Naive thymus-derived CD4-positive, alpha-beta T cell (primary cell): ENCODE data around the gene SOX3. TPM values are rescaled to one million over a fixed set of nuclear protein-coding genes. Genes with fewer than 3 reads are reported as not detected.

Experiments
- ATAC-seq: fragments of 150-1000 bp; cut with Tn5 transposase; 2 replicates; pipeline ENCODE4 v1.10.0; 2021; ENCODE audit warnings: mild to moderate bottlenecking, moderate library complexity
- CTCF ChIA-PET: fragments of 350-600 bp; sonication (Branson Sonifier 250); formaldehyde crosslinking; loops from one replicate; lab custom pipeline; 2021; ENCODE audit warnings: antibody characterized with exemption; lab: Charles Lee
- POLR2A ChIA-PET: fragments of 350-600 bp; sonication (Branson Sonifier 250); formaldehyde crosslinking; loops from one replicate; lab custom pipeline; 2021; ENCODE audit warnings: antibody characterized with exemption, inconsistent platforms; lab: Charles Lee
- DNase-seq, 9 donors: peaks; one replicate each; pipeline versions ENCODE4 v3.0.0 to v3.0.0-alpha.2; 2020 to 2022; ENCODE audit warnings: mixed read lengths in 1 of 9
- H3K27ac ChIP-seq: one replicate; pipeline ENCODE4 v1.7.0; 2013; ENCODE audit warnings: mild to moderate bottlenecking, low read depth, low read length, moderate library complexity
- H3K27me3 ChIP-seq, 2 donors: one replicate each; pipeline ENCODE4 v1.7.0; 2013; ENCODE audit warnings: low read length in 2 of 2, mild to moderate bottlenecking in 2 of 2, moderate library complexity in 2 of 2; ENCODE audit not compliant: control insufficient read depth in 2 of 2, insufficient read depth in 2 of 2
- H3K36me3 ChIP-seq, 3 experiments: 1 replicate in 2 of 3; 2 replicates in 1 of 3; pipeline ENCODE4 v1.7.0; 2013; ENCODE audit warnings: low read length in 3 of 3, mild to moderate bottlenecking in 3 of 3, moderate library complexity in 1 of 3; ENCODE audit not compliant: insufficient read depth in 3 of 3, control insufficient read depth in 2 of 3
- H3K4me1 ChIP-seq, 2 donors: one replicate each; pipeline ENCODE4 v1.7.0; 2013; ENCODE audit warnings: low read length in 2 of 2, mild to moderate bottlenecking in 2 of 2, moderate library complexity in 1 of 2; ENCODE audit not compliant: control insufficient read depth in 2 of 2, insufficient read depth in 2 of 2
- H3K4me3 ChIP-seq: 2 replicates; pipeline ENCODE4 v1.7.0; 2013; ENCODE audit warnings: mild to moderate bottlenecking, low read length
- H3K9me3 ChIP-seq, 3 experiments: 1 replicate in 2 of 3; 2 replicates in 1 of 3; pipeline ENCODE4 v1.7.0; 2013; ENCODE audit warnings: low read length in 3 of 3; ENCODE audit not compliant: control insufficient read depth in 2 of 3
- H3K27ac Mint-ChIP-seq, 9 donors: one replicate each; pipeline ENCODE4 v1.8.0; 2020 to 2022; ENCODE audit warnings: mixed read lengths in 9 of 9, mild to moderate bottlenecking in 8 of 9, moderate library complexity in 5 of 9, inconsistent platforms in 2 of 9
- H3K27me3 Mint-ChIP-seq, 5 donors: one replicate each; pipeline ENCODE4 v1.8.0; 2021 to 2022; ENCODE audit warnings: mixed read lengths in 5 of 5, mild to moderate bottlenecking in 1 of 5
- H3K36me3 Mint-ChIP-seq, 5 donors: one replicate each; pipeline ENCODE4 v1.8.0; 2020 to 2022; ENCODE audit warnings: mixed read lengths in 5 of 5, mild to moderate bottlenecking in 3 of 5, inconsistent platforms in 1 of 5
- H3K4me1 Mint-ChIP-seq, 7 donors: one replicate each; pipeline ENCODE4 v1.8.0; 2020 to 2022; ENCODE audit warnings: mixed read lengths in 7 of 7, mild to moderate bottlenecking in 3 of 7, inconsistent platforms in 1 of 7
- H3K4me3 Mint-ChIP-seq, 10 donors: one replicate each; pipeline ENCODE4 v1.8.0; 2020 to 2022; ENCODE audit warnings: mild to moderate bottlenecking in 10 of 10, mixed read lengths in 10 of 10, moderate library complexity in 6 of 10, inconsistent platforms in 2 of 10
- H3K9me3 Mint-ChIP-seq, 11 donors: one replicate each; pipeline ENCODE4 v1.8.0; 2020 to 2022; ENCODE audit warnings: mixed read lengths in 11 of 11, mild to moderate bottlenecking in 4 of 11, inconsistent platforms in 1 of 11, moderate library complexity in 1 of 11
- intact Hi-C, 2 donors: fragments of 100-400 bp; cut with micrococcal nuclease; formaldehyde crosslinking; loops; one replicate each; pipeline ENCODE4 v1.15.1; 2023
- polyA plus RNA-seq, 2 donors: library from polyadenylated mRNA; unstranded; fragments of 300-500 nt; fragmentation: Illumina TruSeq; gene quantifications; one replicate each; pipeline ENCODE4 v1.2.3, GENCODE V29; 2021
- total RNA-seq, 6 experiments: library from RNA in 5 of 6; stranded (reverse) in 5 of 6; gene quantifications; 1 replicate in 5 of 6; 2 replicates in 1 of 6; pipeline ENCODE4 v1.2.3 and lab custom pipeline; 2021 to 2026

Gene SOX3
- total and polyA plus RNA-seq, 7 experiments from 2014 or later = not detected

DNA sequence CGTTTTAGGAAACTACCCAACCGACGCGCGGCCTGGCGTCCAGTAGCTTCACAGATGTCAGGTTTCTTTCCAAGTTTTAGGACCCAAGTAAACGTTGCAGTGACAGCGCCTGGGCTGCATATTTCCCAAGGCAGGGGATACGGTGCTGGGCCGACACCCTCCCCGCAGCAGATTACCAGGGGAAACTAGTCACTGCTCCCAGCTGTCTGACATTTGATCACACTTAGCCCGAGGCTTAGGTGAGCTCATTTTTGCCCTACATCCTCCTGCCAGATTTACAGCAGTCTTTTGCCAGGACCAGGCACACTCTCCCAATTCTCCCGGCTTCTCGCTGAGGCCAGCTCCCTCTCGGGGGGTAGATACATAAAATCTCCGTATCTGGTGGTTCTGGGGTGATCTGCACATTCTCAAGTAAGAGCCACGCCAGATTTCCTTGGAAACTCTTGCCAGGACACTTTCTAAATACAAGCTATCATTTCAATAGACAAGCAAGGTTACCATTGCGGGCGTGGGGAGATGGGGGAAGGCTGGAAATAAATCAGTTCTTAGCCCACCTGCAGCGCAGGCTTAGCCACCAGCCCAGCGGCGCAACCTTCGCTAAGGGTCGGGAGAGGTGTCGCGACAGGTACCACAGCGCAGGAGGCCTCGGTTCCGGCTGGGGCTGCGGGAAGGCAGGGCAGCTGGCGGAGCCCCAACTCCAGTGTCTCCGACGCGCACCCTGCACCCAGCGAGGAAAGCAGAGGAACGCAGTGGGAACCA, 2.5 kb upstream of the SOX3 start:
- CTCF ChIA-PET = no interaction called here
- Mint-ChIP-seq H3K27me3 (peaks cover 16 to 67% (median 41%) of the 10 kb centered on the region in 5 donors), H3K9me3 (peaks cover 0 to 3% (median 0%) of the 10 kb centered on the region in 11 donors), H3K4me3 (peak overlapping the region in 2 of 10 donors; percentile 9 to 16), H3K4me1 (peaks cover 0 to 14% (median 2%) of the 10 kb centered on the region in 7 donors), H3K36me3 (no peaks in the 10 kb centered on the region), H3K27ac (peak overlapping the region in 1 of 9 donors; percentile 13)
- DNase-seq (no peak), ATAC-seq (no peak)
- no peak overlapping the region for H3K4me3 ChIP-seq
- no peaks in the 10 kb centered on the region for H3K4me1 ChIP-seq
- intact Hi-C loops = no loop called here
- H3K27me3 ChIP-seq = no peaks in the 10 kb centered on the region
- POLR2A ChIA-PET = no interaction called here
- H3K27ac ChIP-seq = no peak overlapping the region
- H3K36me3 ChIP-seq = no peaks in the 10 kb centered on the region
- no peaks in the 10 kb centered on the region for H3K9me3 ChIP-seq

DNA sequence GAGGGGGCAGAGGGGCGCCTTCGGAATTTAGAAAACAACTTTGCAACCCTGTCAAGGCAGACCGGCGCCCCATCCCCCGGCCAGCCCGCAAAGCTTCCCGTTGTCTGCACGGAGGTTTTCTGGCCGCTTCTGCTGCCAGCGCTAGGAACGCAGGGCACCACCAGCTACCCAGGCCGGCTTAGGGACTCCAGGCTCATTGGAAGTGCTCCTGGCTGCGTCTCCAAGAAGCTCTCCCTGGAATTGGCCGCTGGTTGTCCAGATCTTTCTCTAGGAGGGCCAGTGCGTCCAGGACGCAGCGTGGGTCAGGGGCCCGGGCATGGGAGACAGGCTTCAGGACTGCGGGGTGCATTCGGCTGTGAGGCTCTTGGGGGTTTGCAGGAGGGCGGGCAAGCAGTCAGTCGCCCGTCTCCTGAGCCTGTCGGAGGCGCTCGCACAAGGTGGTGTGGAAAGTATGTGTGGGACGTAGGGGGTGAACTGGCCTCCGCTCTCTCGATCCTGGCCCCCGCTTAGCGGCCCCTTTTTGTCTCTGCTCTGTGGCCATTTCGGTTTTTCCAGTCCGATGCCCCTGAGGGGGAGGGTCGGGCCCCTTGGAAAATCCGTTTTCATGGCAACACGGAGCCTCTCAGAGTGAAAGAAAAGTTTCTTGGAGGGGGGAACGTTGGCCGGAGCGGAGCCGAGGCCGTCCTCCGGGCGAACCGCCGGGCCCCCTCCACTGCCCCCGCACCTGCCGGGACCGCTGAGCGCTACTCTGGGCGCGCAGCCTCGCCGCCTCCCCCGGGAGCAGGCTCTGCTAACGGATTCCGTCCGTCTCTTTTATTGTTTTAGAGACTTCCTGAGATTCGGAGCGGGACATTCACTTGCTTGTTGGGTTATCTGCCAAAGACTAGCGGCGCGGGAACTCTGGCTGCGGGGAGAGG, 810 bp upstream of the SOX3 start:
- Histone ChIP-seq H3K9me3 (no peaks in the 10 kb centered on the region), H3K4me1 (no peaks in the 10 kb centered on the region), H3K27me3 (no peaks in the 10 kb centered on the region), H3K4me3 (no peak overlapping the region), H3K27ac (no peak overlapping the region), H3K36me3 (no peaks in the 10 kb centered on the region)
- peaks cover 13 to 76% (median 47%) of the 10 kb centered on the region in 5 donors for H3K27me3 Mint-ChIP-seq
- ChIA-PET POLR2A (no interaction called here), CTCF (no interaction called here)
- peaks cover 0 to 12% (median 0%) of the 10 kb centered on the region in 11 donors for H3K9me3 Mint-ChIP-seq
- H3K36me3 Mint-ChIP-seq = no peaks in the 10 kb centered on the region
- H3K4me1 Mint-ChIP-seq = peaks cover 0 to 17% (median 2%) of the 10 kb centered on the region in 7 donors
- intact Hi-C loops = no loop called here
- H3K27ac Mint-ChIP-seq = peak overlapping the region in 1 of 9 donors; percentile 63
- no peak for ATAC-seq
- no peak for DNase-seq
- H3K4me3 Mint-ChIP-seq = peak overlapping the region in 1 of 10 donors; percentile 59

DNA sequence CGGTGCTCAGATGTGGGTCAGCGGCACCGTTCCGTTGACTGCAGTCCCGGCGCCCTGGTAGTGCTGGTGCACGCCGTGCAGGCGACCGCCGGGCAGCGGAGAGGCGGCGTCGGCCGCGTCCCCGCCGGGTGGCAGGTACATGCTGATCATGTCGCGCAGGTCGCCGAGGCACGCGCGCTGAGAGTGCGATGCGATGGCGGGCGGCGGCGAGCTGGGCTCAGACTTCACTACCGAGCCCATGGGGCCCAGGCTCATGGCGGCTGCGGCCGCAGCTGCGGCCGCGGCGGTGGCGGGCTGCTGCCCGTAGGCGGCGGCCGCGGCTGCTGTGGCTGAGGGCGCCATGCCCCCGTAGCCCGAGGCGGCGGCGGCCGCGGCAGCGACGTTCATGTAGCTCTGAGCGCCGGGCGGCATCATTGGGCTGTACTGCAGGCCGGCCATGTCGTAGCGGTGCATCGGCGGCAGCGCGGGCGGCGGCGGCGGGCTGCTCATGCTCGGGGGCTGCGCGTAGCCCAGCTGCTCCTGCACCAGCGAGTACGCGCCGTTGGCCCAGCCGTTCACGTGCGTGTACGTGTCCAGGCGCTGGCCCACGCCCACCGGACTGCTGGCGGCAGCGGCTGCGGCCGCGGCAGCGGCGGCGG, 1.0 kb downstream of the SOX3 start:
- intact Hi-C loops = no loop called here
- H3K9me3 ChIP-seq = no peaks in the 10 kb centered on the region
- H3K4me3 ChIP-seq = no peak overlapping the region
- Mint-ChIP-seq H3K4me3 (peak overlapping the region in 5 of 10 donors; percentile 10 to 67 (median 63)), H3K27me3 (peaks cover 7 to 71% (median 44%) of the 10 kb centered on the region in 5 donors), H3K9me3 (peaks cover 0 to 17% (median 0%) of the 10 kb centered on the region in 11 donors), H3K4me1 (peaks cover 0 to 17% (median 2%) of the 10 kb centered on the region in 7 donors), H3K27ac (no peak overlapping the region), H3K36me3 (peaks cover 0 to 3% (median 0%) of the 10 kb centered on the region in 5 donors)
- DNase-seq (no peak), ATAC-seq (no peak)
- ChIA-PET CTCF (no interaction called here), POLR2A (no interaction called here)
- no peaks in the 10 kb centered on the region for H3K36me3 ChIP-seq
- H3K27me3 ChIP-seq = no peaks in the 10 kb centered on the region
- no peak overlapping the region for H3K27ac ChIP-seq
- H3K4me1 ChIP-seq = no peaks in the 10 kb centered on the region

DNA sequence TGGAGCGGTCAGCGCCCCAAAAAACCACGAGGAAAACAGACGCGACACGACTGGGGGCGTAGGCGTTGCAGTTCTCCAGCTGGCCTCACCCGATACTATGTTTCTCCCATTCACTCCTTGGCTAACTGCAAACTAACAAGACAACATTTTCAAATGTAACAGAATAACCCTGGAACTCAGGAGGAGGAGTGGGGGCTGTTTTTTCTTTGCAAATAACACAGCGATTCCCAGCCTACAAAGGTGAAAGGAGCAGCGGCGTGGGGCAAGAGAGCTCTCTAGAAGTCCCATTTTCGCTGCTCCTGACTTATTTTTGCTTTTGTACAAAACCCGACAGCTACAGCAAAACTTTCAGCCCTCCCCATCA, 1.6 kb downstream of the SOX3 start:
- H3K9me3 ChIP-seq = no peaks in the 10 kb centered on the region
- H3K27me3 ChIP-seq = no peaks in the 10 kb centered on the region
- ChIA-PET CTCF (no interaction called here), POLR2A (no interaction called here)
- intact Hi-C loops = no loop called here
- H3K36me3 ChIP-seq = no peaks in the 10 kb centered on the region
- no peak overlapping the region for H3K4me3 ChIP-seq
- peaks cover 0 to 4% (median 0%) of the 10 kb centered on the region in 5 donors for H3K36me3 Mint-ChIP-seq
- H3K4me3 Mint-ChIP-seq = peak overlapping the region in 9 of 10 donors; percentile 17 to 67 (median 63)
- H3K27me3 Mint-ChIP-seq = peaks cover 13 to 66% (median 43%) of the 10 kb centered on the region in 5 donors
- H3K4me1 ChIP-seq = no peaks in the 10 kb centered on the region
- H3K4me1 Mint-ChIP-seq = peaks cover 0 to 17% (median 2%) of the 10 kb centered on the region in 7 donors
- H3K27ac ChIP-seq = no peak overlapping the region
- no peak for DNase-seq
- no peak for ATAC-seq
- H3K9me3 Mint-ChIP-seq = peaks cover 0 to 18% (median 0%) of the 10 kb centered on the region in 11 donors
- peak overlapping the region in 1 of 9 donors; percentile 74 for H3K27ac Mint-ChIP-seq

DNA sequence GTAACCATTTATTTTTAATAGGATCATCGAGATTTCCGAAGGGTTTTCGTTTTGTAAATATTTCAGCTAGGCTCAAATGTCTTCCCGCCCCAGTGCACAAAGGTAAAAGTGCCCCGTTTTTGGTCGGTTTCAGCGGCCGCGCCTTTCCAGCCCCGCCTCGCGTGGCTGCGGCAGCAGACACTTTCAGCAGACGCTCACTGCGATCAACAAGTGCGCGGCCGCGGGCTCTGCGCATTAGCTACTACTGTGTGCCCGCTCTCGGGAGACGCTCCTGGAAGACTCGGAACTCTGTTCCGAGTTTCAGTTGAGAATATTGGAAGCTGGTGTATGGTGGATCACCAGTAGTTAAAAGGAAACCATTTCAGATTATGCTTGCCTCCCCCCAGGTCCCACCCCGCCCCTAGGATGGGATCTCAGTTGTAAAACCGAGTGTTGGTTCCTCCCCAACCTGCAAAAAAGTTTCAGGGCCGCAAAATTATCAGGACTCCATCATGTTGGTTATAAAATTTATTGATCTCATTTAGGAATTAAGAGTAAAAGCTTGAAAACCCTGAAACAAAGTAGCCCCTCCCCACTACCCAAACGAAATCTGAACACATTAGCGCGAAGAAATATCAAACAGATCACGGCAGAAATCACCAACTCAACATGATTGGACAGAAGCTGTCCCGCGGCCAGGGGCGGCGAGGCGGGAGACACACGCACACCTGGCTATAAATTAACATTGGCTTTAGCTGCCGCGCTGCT, 2.2 kb downstream of the SOX3 start:
- H3K27ac ChIP-seq = no peak overlapping the region
- no peaks in the 10 kb centered on the region for H3K4me1 ChIP-seq
- DNase-seq = no peak
- peaks cover 0 to 17% (median 2%) of the 10 kb centered on the region in 7 donors for H3K4me1 Mint-ChIP-seq
- peak overlapping the region in 8 of 10 donors; percentile 30 to 67 (median 63) for H3K4me3 Mint-ChIP-seq
- H3K27ac Mint-ChIP-seq = peak overlapping the region in 1 of 9 donors; percentile 74
- H3K9me3 ChIP-seq = no peaks in the 10 kb centered on the region
- intact Hi-C loops = no loop called here
- no peaks in the 10 kb centered on the region for H3K27me3 ChIP-seq
- H3K27me3 Mint-ChIP-seq = peaks cover 16 to 63% (median 43%) of the 10 kb centered on the region in 5 donors
- no peak overlapping the region for H3K4me3 ChIP-seq
- ChIA-PET POLR2A (no interaction called here), CTCF (no interaction called here)
- no peaks in the 10 kb centered on the region for H3K36me3 ChIP-seq
- no peak for ATAC-seq
- H3K9me3 Mint-ChIP-seq = peaks cover 0 to 20% (median 0%) of the 10 kb centered on the region in 11 donors
- peaks cover 0 to 4% (median 0%) of the 10 kb centered on the region in 5 donors for H3K36me3 Mint-ChIP-seq
